ENCODE data around the gene PPP1R14C.

The PPP1R14C gene

GRCh38 chr6:150139533-150139932 is 3.3 kb upstream of the PPP1R14C start:
- no peak for DNase-seq

GRCh38 chr6:150140236-150140969 is 2.4 kb upstream of the PPP1R14C start:
- DNase-seq: no peak

- DNase-seq: peak; percentile 14
Observed at GRCh38 chr6:150142097-150142669, 661 bp upstream of the PPP1R14C start.

GRCh38 chr6:150143516-150144293 is 861 bp downstream of the PPP1R14C start:
- no peak for DNase-seq

GRCh38 chr6:150144294-150144868 is 1.5 kb downstream of the PPP1R14C start:
- DNase-seq: no peak

- DNase-seq: no peak
Observed at GRCh38 chr6:150145427-150145826, 2.6 kb downstream of the PPP1R14C start.

GRCh38 chr6:150145830-150146229 is 3.0 kb downstream of the PPP1R14C start:
- DNase-seq: no peak

GRCh38 chr6:150146436-150146835 is 3.6 kb downstream of the PPP1R14C start:
- no peak for DNase-seq

- no peak for DNase-seq
Observed at GRCh38 chr6:150149146-150149545, 6.3 kb downstream of the PPP1R14C start.

GRCh38 chr6:150150458-150150820 is 7.6 kb downstream of the PPP1R14C start:
- DNase-seq: no peak

GRCh38 chr6:150150821-150151646 is 8.2 kb downstream of the PPP1R14C start:
- no peak for DNase-seq

- no peak for DNase-seq
Observed at GRCh38 chr6:150152891-150153876, 10.3 kb downstream of the PPP1R14C start.

GRCh38 chr6:150153905-150154492 is 11.2 kb downstream of the PPP1R14C start:
- no peak for DNase-seq

GRCh38 chr6:150156460-150156859 is 13.6 kb downstream of the PPP1R14C start:
- DNase-seq: no peak

- no peak for DNase-seq
Observed at GRCh38 chr6:150157081-150157480, 14.2 kb downstream of the PPP1R14C start.

GRCh38 chr6:150159757-150160156 is 16.9 kb downstream of the PPP1R14C start:
- no peak for DNase-seq

GRCh38 chr6:150163970-150164369 is 21.1 kb downstream of the PPP1R14C start:
- no peak for DNase-seq

GRCh38 chr6:150165020-150165702 is 22.3 kb downstream of the PPP1R14C start:
- no peak for DNase-seq

- DNase-seq: no peak
Observed at GRCh38 chr6:150167479-150167873, 24.6 kb downstream of the PPP1R14C start.

GRCh38 chr6:150169181-150169580 is 26.3 kb downstream of the PPP1R14C start:
- no peak for DNase-seq
